Panc1 (cell line): ENCODE data around the gene DOCK1. TPM values are rescaled to one million over a fixed set of nuclear protein-coding genes. Genes with fewer than 3 reads are reported as not detected.

Experiments
- ATAC-seq: fragments of 200-7000 bp; cut with Tn5 transposase; 2 replicates; pipeline ENCODE4 v1.9.1; 2020; ENCODE audit warnings: mild to moderate bottlenecking, moderate library complexity
- BruUV-seq: library from RNA; stranded (reverse); fragments of 400-500 nt; replicated peaks from 2 replicates; lab custom pipeline; 2021; lab: Mats Ljungman, UMichigan
- CTCF ChIA-PET: fragments of 300-600 bp; sonication (Branson Sonifier 250); formaldehyde crosslinking; loops from one replicate; lab custom pipeline; 2022; ENCODE audit warnings: antibody characterized with exemption; lab: Charles Lee
- POLR2A ChIA-PET: fragments of 300-600 bp; sonication (Branson Sonifier 250); formaldehyde crosslinking; loops from one replicate; lab custom pipeline; 2022; ENCODE audit warnings: antibody characterized with exemption; lab: Charles Lee
- DNase-seq: peaks from one replicate; pipeline ENCODE4 v3.0.0-alpha.2; 2010; ENCODE audit warnings: low read depth, low spot score
- H3K27ac ChIP-seq: 2 replicates; pipeline ENCODE4 v1.5.1; 2011; ENCODE audit warnings: mild to moderate bottlenecking, low read length, inconsistent platforms
- H3K27me3 ChIP-seq: fragments of 200-500 bp; sonication (Bioruptor generic); 2 replicates; pipeline ENCODE4 v1.6.0; 2014; ENCODE audit warnings: low read length, inconsistent platforms; ENCODE audit not compliant: control insufficient read depth, insufficient read depth
- H3K36me3 ChIP-seq: fragments of 200-500 bp; sonication (Bioruptor generic); 2 replicates; pipeline ENCODE4 v1.5.1; 2014; ENCODE audit warnings: inconsistent platforms, mild to moderate bottlenecking, low read length, moderate library complexity; ENCODE audit not compliant: control insufficient read depth, insufficient read depth
- H3K4me1 ChIP-seq: 2 replicates; pipeline ENCODE4 v1.5.1; 2011; ENCODE audit warnings: inconsistent platforms, mild to moderate bottlenecking, low read length, moderate library complexity; ENCODE audit not compliant: control insufficient read depth, insufficient read depth
- H3K4me3 ChIP-seq, 2 experiments: 2 replicates each; pipeline ENCODE4 v1.5.1; 2011 to 2012; ENCODE audit warnings: low read depth in 2 of 2, low read length in 2 of 2, mild to moderate bottlenecking in 2 of 2, inconsistent platforms in 1 of 2, moderate library complexity in 1 of 2
- H3K9me3 ChIP-seq: fragments of 200-500 bp; sonication (Bioruptor generic); 2 replicates; pipeline ENCODE4 v1.5.1; 2014; ENCODE audit warnings: low read depth, mild to moderate bottlenecking, inconsistent platforms, low read length, moderate library complexity; ENCODE audit not compliant: control insufficient read depth, insufficient read depth
- POLR2AphosphoS5 ChIP-seq: IDR thresholded peaks from 2 replicates; pipeline ENCODE4 v1.6.1; 2012; ENCODE audit warnings: mild to moderate bottlenecking, low read depth, low read length, moderate library complexity
- SIN3A ChIP-seq: IDR thresholded peaks from 2 replicates; pipeline ENCODE4 v1.6.1; 2012; ENCODE audit warnings: low read depth, mild to moderate bottlenecking, low read length, moderate library complexity, borderline replicate concordance; ENCODE audit not compliant: insufficient read depth
- TCF7L2 ChIP-seq: IDR thresholded peaks from 2 replicates; pipeline ENCODE4 v1.6.1; 2011; ENCODE audit warnings: mild to moderate bottlenecking, low read depth, low read length, inconsistent platforms
- in situ Hi-C: cut with HindIII; loops from 2 replicates; pipeline ENCODE4 v1.10.0; 2016; ENCODE audit warnings: low sequenced_read_pairs, low pct_unique_long_range_greater_than_20kb
- intact Hi-C: fragments of 100-400 bp; cut with micrococcal nuclease; formaldehyde crosslinking; loops from one replicate; pipeline ENCODE4 v1.10.0; 2022; ENCODE audit not compliant: unreplicated experiment
- total RNA-seq: library from RNA; stranded (reverse); gene quantifications from one replicate; pipeline ENCODE4 v1.2.1, GENCODE V29; 2021; ENCODE audit not compliant: unreplicated experiment
- TF ChIP-seq, protein P1 (sequence below): fragments of 450-650 bp; IDR thresholded peaks from 2 replicates; pipeline ENCODE4 v1.5.1; 2017; ENCODE audit warnings: mild to moderate bottlenecking
- TF ChIP-seq, protein P2 (sequence below), 2 experiments: IDR thresholded peaks; 2 replicates each; pipeline ENCODE4 v1.6.1; 2011 to 2012; ENCODE audit warnings: low read depth in 2 of 2, control low read depth in 1 of 2, low read length in 1 of 2, mild to moderate bottlenecking in 1 of 2, moderate library complexity in 1 of 2; ENCODE audit not compliant: insufficient read depth in 1 of 2

The DOCK1 gene
- total RNA-seq, 1 experiment from 2014 or later = 67.6 TPM

DNA sequence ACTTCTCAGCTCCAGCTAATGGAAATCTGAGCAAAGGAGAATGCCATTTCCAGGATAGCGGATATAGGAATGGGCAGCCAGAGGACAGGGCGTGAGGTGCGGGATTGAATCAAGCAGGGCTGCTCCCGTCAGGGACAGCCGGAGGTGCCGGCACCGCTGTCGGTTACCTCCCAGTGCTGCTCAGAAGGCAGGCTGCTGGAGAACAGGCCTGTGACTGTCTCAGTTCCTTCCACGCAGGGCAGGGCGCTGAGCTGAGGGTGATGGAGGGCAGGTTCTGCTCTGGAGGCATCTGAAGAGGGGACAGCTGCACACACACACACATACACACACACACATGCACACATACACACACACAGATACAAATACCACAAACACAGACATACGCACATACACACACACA lies 111.1 kb downstream of the DOCK1 start:
- CTCF ChIA-PET = no interaction called here
- intact Hi-C loops = no loop called here

DNA sequence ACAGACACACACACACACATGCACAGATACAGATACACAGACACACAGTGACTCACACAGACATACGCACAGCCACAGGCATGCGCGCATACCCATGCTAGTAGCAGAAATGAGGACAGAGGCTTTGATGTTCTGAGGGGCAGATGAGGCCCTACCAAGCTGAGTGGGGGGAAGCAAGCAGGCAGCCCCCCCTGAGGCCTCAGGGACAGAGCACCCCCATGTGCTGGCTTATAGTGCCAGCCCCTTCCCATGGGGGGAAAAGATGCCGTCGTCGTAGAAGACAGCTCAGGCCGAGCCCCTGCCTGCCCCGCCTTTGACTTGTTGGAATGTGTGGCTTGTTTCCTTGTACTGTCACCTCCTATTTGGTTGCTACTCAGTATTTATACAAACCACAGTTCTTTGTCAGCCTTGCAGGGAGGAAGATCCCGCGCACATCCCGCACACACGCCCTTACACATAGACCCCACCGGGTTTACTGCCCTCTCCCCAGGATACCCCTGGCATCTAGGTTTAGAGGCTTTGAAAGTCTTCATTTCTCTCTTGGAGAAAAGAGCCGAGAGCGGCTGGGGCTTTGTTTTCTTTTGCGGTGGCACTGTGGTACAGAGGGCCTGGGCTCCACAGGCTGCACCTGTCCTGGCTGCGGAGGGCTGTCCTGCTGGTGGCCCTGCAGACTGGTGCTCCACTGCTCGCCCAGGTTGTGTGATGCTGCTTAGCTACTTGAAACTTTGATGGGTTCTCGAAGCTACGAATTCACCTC lies 112.5 kb downstream of the DOCK1 start:
- Histone ChIP-seq H3K4me3 (no peak overlapping the region), H3K36me3 (no peaks in the 10 kb centered on the region), H3K4me1 (peaks cover 16% of the 10 kb centered on the region), H3K27me3 (no peaks in the 10 kb centered on the region), H3K27ac (no peak overlapping the region), H3K9me3 (no peaks in the 10 kb centered on the region)
- POLR2A ChIA-PET = no interaction called here
- CTCF ChIA-PET = no interaction called here
- DNase-seq (no peak), ATAC-seq (no peak)
- BruUV-seq = no TSS peak
- TF ChIP-seq POLR2AphosphoS5 = no peak
- TF ChIP-seq SIN3A = no peak
- TF ChIP-seq, protein P1, sequence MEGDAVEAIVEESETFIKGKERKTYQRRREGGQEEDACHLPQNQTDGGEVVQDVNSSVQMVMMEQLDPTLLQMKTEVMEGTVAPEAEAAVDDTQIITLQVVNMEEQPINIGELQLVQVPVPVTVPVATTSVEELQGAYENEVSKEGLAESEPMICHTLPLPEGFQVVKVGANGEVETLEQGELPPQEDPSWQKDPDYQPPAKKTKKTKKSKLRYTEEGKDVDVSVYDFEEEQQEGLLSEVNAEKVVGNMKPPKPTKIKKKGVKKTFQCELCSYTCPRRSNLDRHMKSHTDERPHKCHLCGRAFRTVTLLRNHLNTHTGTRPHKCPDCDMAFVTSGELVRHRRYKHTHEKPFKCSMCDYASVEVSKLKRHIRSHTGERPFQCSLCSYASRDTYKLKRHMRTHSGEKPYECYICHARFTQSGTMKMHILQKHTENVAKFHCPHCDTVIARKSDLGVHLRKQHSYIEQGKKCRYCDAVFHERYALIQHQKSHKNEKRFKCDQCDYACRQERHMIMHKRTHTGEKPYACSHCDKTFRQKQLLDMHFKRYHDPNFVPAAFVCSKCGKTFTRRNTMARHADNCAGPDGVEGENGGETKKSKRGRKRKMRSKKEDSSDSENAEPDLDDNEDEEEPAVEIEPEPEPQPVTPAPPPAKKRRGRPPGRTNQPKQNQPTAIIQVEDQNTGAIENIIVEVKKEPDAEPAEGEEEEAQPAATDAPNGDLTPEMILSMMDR = no peak
- TF ChIP-seq, protein P2, sequence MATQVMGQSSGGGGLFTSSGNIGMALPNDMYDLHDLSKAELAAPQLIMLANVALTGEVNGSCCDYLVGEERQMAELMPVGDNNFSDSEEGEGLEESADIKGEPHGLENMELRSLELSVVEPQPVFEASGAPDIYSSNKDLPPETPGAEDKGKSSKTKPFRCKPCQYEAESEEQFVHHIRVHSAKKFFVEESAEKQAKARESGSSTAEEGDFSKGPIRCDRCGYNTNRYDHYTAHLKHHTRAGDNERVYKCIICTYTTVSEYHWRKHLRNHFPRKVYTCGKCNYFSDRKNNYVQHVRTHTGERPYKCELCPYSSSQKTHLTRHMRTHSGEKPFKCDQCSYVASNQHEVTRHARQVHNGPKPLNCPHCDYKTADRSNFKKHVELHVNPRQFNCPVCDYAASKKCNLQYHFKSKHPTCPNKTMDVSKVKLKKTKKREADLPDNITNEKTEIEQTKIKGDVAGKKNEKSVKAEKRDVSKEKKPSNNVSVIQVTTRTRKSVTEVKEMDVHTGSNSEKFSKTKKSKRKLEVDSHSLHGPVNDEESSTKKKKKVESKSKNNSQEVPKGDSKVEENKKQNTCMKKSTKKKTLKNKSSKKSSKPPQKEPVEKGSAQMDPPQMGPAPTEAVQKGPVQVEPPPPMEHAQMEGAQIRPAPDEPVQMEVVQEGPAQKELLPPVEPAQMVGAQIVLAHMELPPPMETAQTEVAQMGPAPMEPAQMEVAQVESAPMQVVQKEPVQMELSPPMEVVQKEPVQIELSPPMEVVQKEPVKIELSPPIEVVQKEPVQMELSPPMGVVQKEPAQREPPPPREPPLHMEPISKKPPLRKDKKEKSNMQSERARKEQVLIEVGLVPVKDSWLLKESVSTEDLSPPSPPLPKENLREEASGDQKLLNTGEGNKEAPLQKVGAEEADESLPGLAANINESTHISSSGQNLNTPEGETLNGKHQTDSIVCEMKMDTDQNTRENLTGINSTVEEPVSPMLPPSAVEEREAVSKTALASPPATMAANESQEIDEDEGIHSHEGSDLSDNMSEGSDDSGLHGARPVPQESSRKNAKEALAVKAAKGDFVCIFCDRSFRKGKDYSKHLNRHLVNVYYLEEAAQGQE (IDR thresholded peaks at IDR 0.05; ENCODE audit: insufficient read depth in 1 of 2, low read depth in 2 of 2, low read length in 1 of 2) = no peak
- no peak for TF ChIP-seq TCF7L2
- intact Hi-C loops (no loop called here), in situ Hi-C loops (no loop called here)

More for the DNA sequence above, 111.1 kb downstream of the DOCK1 start:
- H3K9me3 ChIP-seq = no peaks in the 10 kb centered on the region
- in situ Hi-C loops = no loop called here
- H3K27me3 ChIP-seq = no peaks in the 10 kb centered on the region
- TF ChIP-seq, protein P2 (IDR thresholded peaks at IDR 0.05; ENCODE audit: insufficient read depth in 1 of 2, low read depth in 2 of 2, low read length in 1 of 2) = no peak
- no peak for TF ChIP-seq TCF7L2
- TF ChIP-seq POLR2AphosphoS5 = no peak
- TF ChIP-seq, protein P1 = no peak
- TF ChIP-seq SIN3A = no peak
- H3K4me3 ChIP-seq = no peak overlapping the region
- BruUV-seq = no TSS peak
- peaks cover 21% of the 10 kb centered on the region for H3K4me1 ChIP-seq
- POLR2A ChIA-PET = no interaction called here
- no peaks in the 10 kb centered on the region for H3K36me3 ChIP-seq
- no peak overlapping the region for H3K27ac ChIP-seq
- ATAC-seq (no peak), DNase-seq (no peak)
